Stimulated activated CD4-positive, alpha-beta T cell treated with anti-CD3 and anti-CD28 coated beads, Interleukin-2, amount 100 ng/mL, for 48 hours (primary cell): ENCODE results near the gene GNAO1.
"Not testable (repeated sequence)": the region's sequence is repeated elsewhere in the genome, so short reads cannot be mapped to it uniquely, and the experiment has no call there.

Experiments used
- DNase-seq, 2 donors: peaks; one replicate each; pipeline ENCODE4 v3.0.0-alpha.2; 2020

GNAO1 gene

GRCh38 chr16:56369202-56369601 lies 177.9 kb downstream of the GNAO1 start:
- DNase-seq = no peak

GRCh38 chr16:56370185-56370874 lies 179.0 kb downstream of the GNAO1 start:
- DNase-seq = no peak

- no peak for DNase-seq
Measured at GRCh38 chr16:56370875-56371659, 179.8 kb downstream of the GNAO1 start.

- no peak for DNase-seq
Measured at GRCh38 chr16:56371660-56371937, 180.3 kb downstream of the GNAO1 start.

- DNase-seq = no peak
Measured at GRCh38 chr16:56372013-56372634, 180.8 kb downstream of the GNAO1 start.

- DNase-seq = no peak
Measured at GRCh38 chr16:56373003-56373402, 181.7 kb downstream of the GNAO1 start.

- DNase-seq = not testable (repeated sequence)
Measured at GRCh38 chr16:56375792-56376191, 184.5 kb downstream of the GNAO1 start.

- not testable (repeated sequence) for DNase-seq
Measured at GRCh38 chr16:56379044-56379443, 187.8 kb downstream of the GNAO1 start.

- not testable (repeated sequence) for DNase-seq
Measured at GRCh38 chr16:56380778-56381485, 189.6 kb downstream of the GNAO1 start.

- DNase-seq = no peak
Measured at GRCh38 chr16:56382459-56382858, 191.2 kb downstream of the GNAO1 start.

GRCh38 chr16:56382901-56383355 lies 191.6 kb downstream of the GNAO1 start:
- DNase-seq = no peak

- no peak for DNase-seq
Measured at GRCh38 chr16:56384074-56384721, 192.9 kb downstream of the GNAO1 start.

- no peak for DNase-seq
Measured at GRCh38 chr16:56387396-56387795, 196.1 kb downstream of the GNAO1 start.

- DNase-seq = no peak
Measured at GRCh38 chr16:56388209-56388608, 196.9 kb downstream of the GNAO1 start.

- DNase-seq = no peak
Measured at GRCh38 chr16:56389554-56389953, 198.3 kb downstream of the GNAO1 start.

GRCh38 chr16:56396724-56397123 lies 205.4 kb downstream of the GNAO1 start:
- DNase-seq = not testable (repeated sequence)

- DNase-seq = no peak
Measured at GRCh38 chr16:56399047-56399446, 207.8 kb downstream of the GNAO1 start.

GRCh38 chr16:56399486-56399885 lies 208.2 kb downstream of the GNAO1 start:
- DNase-seq = no peak

GRCh38 chr16:56400458-56400857 lies 209.2 kb downstream of the GNAO1 start:
- no peak for DNase-seq

- no peak for DNase-seq
Measured at GRCh38 chr16:56401482-56401881, 210.2 kb downstream of the GNAO1 start.

- no peak for DNase-seq
Measured at GRCh38 chr16:56405977-56406672, 214.8 kb downstream of the GNAO1 start.
